Measurements from ENCODE around the gene NT5C3A. TPM values are rescaled to one million over a fixed set of nuclear protein-coding genes. Genes with fewer than 3 reads are reported as not detected.
"Not testable (repeated sequence)": the region's sequence is repeated elsewhere in the genome, so short reads cannot be mapped to it uniquely, and the experiment has no call there.

NT5C3A gene
- total and polyA plus RNA-seq, 3 donors from 2014 or later = 18.9 to 23.8 (median 19.5) TPM

DNA sequence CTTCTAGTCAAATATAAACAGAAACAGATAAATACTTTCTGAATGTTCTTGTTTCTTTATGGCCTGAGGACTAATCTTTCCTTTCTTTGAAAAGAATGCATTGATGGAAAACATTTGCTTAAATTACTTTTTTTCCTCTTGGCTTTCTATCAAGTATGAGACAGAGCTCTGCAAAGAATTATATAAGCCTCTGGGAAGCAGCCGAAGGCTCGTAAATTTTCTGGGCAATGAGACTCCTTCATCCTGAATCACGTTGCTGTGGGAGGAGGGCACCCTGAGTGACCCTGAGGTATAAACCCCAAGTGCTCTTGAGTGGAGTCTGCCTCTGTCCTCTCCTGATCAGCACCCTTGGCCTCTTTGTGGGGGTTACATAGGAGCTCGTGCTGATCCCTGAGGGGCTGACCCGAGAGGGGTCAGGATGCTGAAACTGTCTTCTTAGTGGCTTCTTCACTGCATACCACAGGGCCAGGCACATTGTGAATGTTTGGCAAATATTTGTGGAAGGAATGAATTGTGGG lies 71.4 kb downstream of the NT5C3A start:
- intact Hi-C loops (cut with DNase I; ENCODE audit: low total_unique reads); H3K27me3 ChIP-seq; H3K4me1 ChIP-seq; H3K9me3 ChIP-seq; H3K27ac ChIP-seq; H3K36me3 ChIP-seq (ENCODE audit: low read depth, missing control alignments); DNase-seq; H3K4me3 ChIP-seq: not testable (repeated sequence)
- WGBS, 2 donors = 27 to 37% methylated on average over 3 to 5 of the region's 5 CpGs

DNA sequence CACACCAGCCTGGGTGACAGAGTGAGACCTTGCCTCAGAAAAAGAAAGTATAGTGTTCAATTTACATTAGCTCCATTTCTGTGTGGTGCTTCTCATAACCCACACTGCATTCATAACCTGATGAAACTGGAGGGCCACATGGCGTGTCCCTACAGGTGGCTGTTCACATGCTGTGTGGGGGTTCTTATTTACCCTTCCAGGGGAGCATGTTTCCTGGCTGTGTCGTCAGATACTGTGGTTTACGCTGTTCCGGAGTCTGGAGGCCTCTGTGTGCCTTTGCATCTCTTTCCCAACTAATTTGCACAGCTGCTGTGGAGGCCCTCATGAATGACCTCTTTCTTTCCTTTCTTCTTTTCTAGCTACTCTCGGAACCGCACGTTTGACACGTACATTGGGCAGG lies 74.4 kb downstream of the NT5C3A start:
- intact Hi-C loops (cut with DNase I; ENCODE audit: low total_unique reads); H3K36me3 ChIP-seq (ENCODE audit: low read depth, missing control alignments); H3K27me3 ChIP-seq; H3K4me1 ChIP-seq; H3K27ac ChIP-seq; DNase-seq; H3K4me3 ChIP-seq; H3K9me3 ChIP-seq: not testable (repeated sequence)
- WGBS, 2 donors = 65 to 75% methylated on average over 5 to 8 of the region's 8 CpGs

DNA sequence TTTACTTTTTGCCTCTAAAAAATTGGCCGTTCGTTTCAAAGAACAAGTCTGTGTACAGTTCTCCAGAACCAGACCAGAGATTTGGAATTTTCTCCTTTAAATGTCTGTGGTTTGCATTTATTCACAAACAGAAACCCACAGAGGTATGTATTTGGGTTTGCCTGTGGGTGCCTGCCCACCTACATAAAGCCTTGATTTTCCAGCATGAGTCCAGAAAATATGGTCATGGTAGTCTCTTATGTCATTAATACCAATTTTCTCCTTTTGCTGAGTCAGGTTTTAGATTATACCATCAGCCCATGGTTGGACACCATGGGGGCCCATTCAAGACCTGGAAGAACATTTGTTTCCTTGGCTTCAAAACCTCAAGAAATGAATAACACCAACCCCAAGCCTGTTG lies 82.7 kb downstream of the NT5C3A start:
- H3K9me3 ChIP-seq; H3K36me3 ChIP-seq (ENCODE audit: low read depth, missing control alignments); H3K27me3 ChIP-seq; intact Hi-C loops (cut with DNase I; ENCODE audit: low total_unique reads); H3K27ac ChIP-seq; H3K4me3 ChIP-seq; DNase-seq; H3K4me1 ChIP-seq: not testable (repeated sequence)
- 100% methylated on average over 2 of the region's 2 CpGs; no CpG with 5 or more reads in 1 of the 2 donors for WGBS, 2 donors

DNA sequence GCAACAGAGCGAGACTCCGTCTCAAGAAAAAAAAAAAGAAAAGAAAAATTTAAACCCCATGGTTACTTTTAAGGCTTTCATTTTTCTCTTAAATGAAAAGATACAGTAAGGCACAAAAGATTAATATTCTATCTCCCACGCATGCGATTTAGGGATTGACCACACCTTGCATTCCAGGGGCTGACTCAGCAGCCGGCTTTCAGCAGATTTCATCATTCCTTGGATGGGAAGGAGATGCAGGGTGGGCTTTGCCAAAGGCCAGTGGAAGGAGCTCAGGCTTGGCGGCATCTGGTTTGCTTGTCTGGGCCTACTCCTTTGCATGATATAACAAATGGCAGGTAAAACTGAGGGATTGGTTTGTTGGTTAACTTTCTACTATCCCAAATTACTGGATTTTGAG lies 83.3 kb downstream of the NT5C3A start:
- 93 to 98% methylated on average over 6 of the region's 6 CpGs for WGBS, 2 donors
- H3K36me3 ChIP-seq (ENCODE audit: low read depth, missing control alignments) = not testable (repeated sequence)

DNA sequence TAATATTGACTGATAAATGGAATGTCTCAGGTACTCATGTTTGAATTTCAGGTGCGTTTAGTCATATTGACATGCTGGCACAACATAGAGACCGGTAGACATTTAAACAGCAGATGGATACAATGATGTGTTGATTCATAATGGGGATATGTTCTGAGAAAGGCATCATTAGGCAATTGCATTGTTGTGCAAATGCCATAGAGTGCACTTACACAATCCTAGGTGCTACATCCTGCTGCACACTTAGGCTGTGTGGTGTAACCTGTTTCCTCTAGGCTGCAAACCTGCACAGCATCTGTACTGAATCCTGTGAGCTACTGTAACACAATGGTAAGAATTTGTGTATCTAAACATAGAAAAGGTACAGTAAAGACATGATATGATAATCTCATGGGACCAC lies 85.4 kb downstream of the NT5C3A start:
- H3K9me3 ChIP-seq; H3K4me3 ChIP-seq; H3K27ac ChIP-seq; H3K4me1 ChIP-seq; intact Hi-C loops (cut with DNase I; ENCODE audit: low total_unique reads); H3K36me3 ChIP-seq (ENCODE audit: low read depth, missing control alignments); DNase-seq; H3K27me3 ChIP-seq: not testable (repeated sequence)
- 84 to 97% methylated on average over 2 of the region's 2 CpGs for WGBS, 2 donors

More for the DNA sequence above, 83.3 kb downstream of the NT5C3A start:
- H3K4me1 ChIP-seq; H3K4me3 ChIP-seq; intact Hi-C loops (cut with DNase I; ENCODE audit: low total_unique reads); H3K9me3 ChIP-seq; H3K27me3 ChIP-seq; DNase-seq; H3K27ac ChIP-seq: not testable (repeated sequence)

DNA sequence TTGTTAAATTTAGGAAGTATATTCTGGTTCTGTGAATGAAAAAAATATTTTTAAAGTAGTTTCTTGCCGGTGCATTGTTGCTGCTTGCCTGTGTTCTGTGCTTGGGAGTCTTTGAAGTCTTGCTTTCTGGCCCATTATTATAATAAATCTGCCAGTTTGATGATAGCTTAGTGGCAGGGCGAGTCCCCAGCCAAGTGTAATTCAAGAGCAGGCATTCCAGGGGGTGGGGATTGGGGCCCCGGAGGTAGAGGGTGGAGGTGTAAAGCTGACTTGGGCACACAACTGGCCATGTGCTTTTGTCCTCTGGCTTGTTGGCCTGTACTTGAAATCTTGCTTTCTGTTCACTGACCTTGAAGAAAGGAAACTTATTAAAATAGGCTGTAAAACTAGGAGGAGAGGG lies 90.6 kb downstream of the NT5C3A start:
- DNase-seq; H3K36me3 ChIP-seq (ENCODE audit: low read depth, missing control alignments); H3K9me3 ChIP-seq; H3K4me1 ChIP-seq; H3K27me3 ChIP-seq; H3K27ac ChIP-seq; H3K4me3 ChIP-seq; intact Hi-C loops (cut with DNase I; ENCODE audit: low total_unique reads): not testable (repeated sequence)
- WGBS, 2 donors = 25 to 26% methylated on average over 3 of the region's 3 CpGs

DNA sequence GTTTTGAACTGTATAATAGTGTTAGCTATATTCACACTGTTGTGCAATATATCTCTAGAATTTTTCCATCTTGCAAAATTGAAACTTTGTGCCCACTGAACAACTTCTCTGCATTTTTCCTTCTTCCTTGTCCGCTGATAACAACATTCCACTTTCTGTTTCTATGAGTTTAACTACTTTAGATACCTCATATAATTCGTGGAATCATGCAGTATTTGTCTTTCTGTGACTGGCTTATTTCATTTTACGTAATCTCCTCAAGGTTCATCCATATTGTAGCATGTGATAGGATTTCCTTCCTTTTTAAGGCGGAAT lies 95.4 kb downstream of the NT5C3A start:
- H3K4me3 ChIP-seq; DNase-seq; H3K27ac ChIP-seq; H3K9me3 ChIP-seq; H3K4me1 ChIP-seq; intact Hi-C loops (cut with DNase I; ENCODE audit: low total_unique reads); H3K36me3 ChIP-seq (ENCODE audit: low read depth, missing control alignments); H3K27me3 ChIP-seq: not testable (repeated sequence)
- WGBS, 2 donors = 68 to 72% methylated on average over 4 of the region's 4 CpGs

DNA sequence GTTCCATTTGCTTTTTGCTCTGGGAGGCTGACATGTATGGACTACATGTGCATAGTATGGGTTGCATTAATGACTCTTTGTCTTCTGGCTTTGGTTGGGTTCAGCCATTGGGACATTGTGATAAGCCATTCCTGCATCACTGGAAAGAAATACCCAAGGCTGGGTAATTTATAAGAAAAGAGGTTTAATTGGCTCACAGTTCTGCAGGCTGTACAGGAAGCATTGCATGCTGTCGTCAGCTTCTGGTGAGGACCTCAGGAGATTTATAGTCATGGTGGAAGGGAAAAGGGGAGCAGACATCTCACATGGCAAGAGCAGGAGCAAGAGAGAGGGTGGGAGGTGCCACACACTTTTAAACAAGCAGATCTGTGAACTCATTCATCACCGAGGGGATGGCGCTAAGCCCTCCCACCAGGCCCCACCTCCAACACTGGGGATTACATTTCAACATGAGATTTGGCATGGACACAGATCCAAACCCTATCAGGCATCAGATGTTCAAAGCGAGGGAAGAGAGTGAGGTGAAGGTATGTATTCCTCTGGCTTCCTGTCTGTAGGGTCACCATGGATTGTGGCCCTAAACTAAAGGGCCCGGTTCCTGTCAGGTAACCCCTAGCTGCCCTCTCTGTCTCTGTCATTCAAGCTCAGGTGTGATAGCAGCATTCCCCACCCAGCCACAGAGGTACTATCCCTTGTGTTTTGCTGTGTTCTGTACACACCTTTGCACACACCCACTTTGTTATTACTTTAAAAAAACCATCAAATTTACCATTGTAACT lies 95.9 kb downstream of the NT5C3A start:
- H3K9me3 ChIP-seq; H3K27me3 ChIP-seq; intact Hi-C loops (cut with DNase I; ENCODE audit: low total_unique reads); H3K4me1 ChIP-seq; H3K27ac ChIP-seq; DNase-seq; H3K36me3 ChIP-seq (ENCODE audit: low read depth, missing control alignments); H3K4me3 ChIP-seq: not testable (repeated sequence)
- 73 to 78% methylated on average over 5 of the region's 5 CpGs for WGBS, 2 donors

Measured in testis (tissue), 3 donors.